H1 (cell line): Measurements from ENCODE around the gene ADSS2. TPM values are rescaled to one million over a fixed set of nuclear protein-coding genes. Genes with fewer than 3 reads are reported as not detected.
A peak's percentile ranks its signal among the peaks of the same experiment; 100 is the strongest.

Source experiments
- CTCF ChIA-PET: fragments of 300-600 bp; sonication (Branson Sonifier 250); formaldehyde crosslinking; loops from one replicate; lab custom pipeline; 2021; ENCODE audit not compliant: partially characterized antibody; lab: Charles Lee
- POLR2A ChIA-PET: fragments of 300-600 bp; sonication (Branson Sonifier 250); formaldehyde crosslinking; loops from one replicate; lab custom pipeline; 2021; ENCODE audit warnings: inconsistent platforms; ENCODE audit not compliant: partially characterized antibody; lab: Charles Lee
- DNase-seq, 2 experiments: peaks; one replicate each; pipeline versions ENCODE4 v3.0.0 to v3.0.0-alpha.2; 2010 to 2022; ENCODE audit warnings: low spot score in 2 of 2, low read depth in 1 of 2, mixed read lengths in 1 of 2
- FAIRE-seq: peaks from 2 replicates; lab custom pipeline; 2011; peaks lifted over from hg19 to GRCh38; lab: Jason Lieb, UNC
- H2AFZ ChIP-seq: 2 replicates; pipeline ENCODE4 v1.8.1; 2012; ENCODE audit warnings: low read length, inconsistent platforms
- H2AK5ac ChIP-seq: 2 replicates; pipeline ENCODE4 v1.6.1; 2013; ENCODE audit warnings: low read depth, low read length
- H2BK120ac ChIP-seq: replicated peaks from 2 replicates; pipeline ENCODE3; 2013; ENCODE audit warnings: low read depth, low read length, inconsistent platforms
- H2BK12ac ChIP-seq: 2 replicates; pipeline ENCODE4 v1.6.1; 2013; ENCODE audit warnings: low read depth, low read length
- H2BK15ac ChIP-seq: 2 replicates; pipeline ENCODE4 v1.6.1; 2013; ENCODE audit warnings: low read length
- H2BK20ac ChIP-seq: 2 replicates; pipeline ENCODE4 v1.6.1; 2013; ENCODE audit warnings: low read length
- H2BK5ac ChIP-seq: 2 replicates; pipeline ENCODE4 v1.6.1; 2013; ENCODE audit warnings: low read depth, low read length
- H3K14ac ChIP-seq: 2 replicates; pipeline ENCODE4 v1.6.1; 2013; ENCODE audit warnings: inconsistent platforms; ENCODE audit not compliant: insufficient read length
- H3K18ac ChIP-seq: 2 replicates; pipeline ENCODE4 v1.6.1; 2013; ENCODE audit warnings: low read length; ENCODE audit errors: extremely low read depth
- H3K23ac ChIP-seq: 2 replicates; pipeline ENCODE4 v1.6.1; 2013; ENCODE audit warnings: inconsistent platforms; ENCODE audit not compliant: insufficient read length
- H3K23me2 ChIP-seq: 2 replicates; pipeline ENCODE4 v1.6.1; 2013; ENCODE audit warnings: low read depth, low read length
- H3K27ac ChIP-seq: 2 replicates; pipeline ENCODE4 v1.6.1; 2011; ENCODE audit warnings: low read depth, low read length, inconsistent platforms
- H3K27me3 ChIP-seq, 4 experiments: replicated peaks in 1 of 4; 1 replicate in 1 of 4; 2 replicates in 3 of 4; pipeline versions ENCODE4 v1.6.1 to v1.8.1; 2011 to 2013; ENCODE audit warnings: low read length in 3 of 4, mild to moderate bottlenecking in 3 of 4, inconsistent platforms in 2 of 4, mixed read lengths in 2 of 4, moderate library complexity in 1 of 4; ENCODE audit not compliant: control insufficient read depth in 3 of 4, insufficient read depth in 3 of 4; ENCODE audit errors: extremely low read depth in 1 of 4
- H3K36me3 ChIP-seq, 4 experiments: 2 replicates each; pipeline versions ENCODE4 v1.6.1 to v1.8.1; 2011 to 2013; ENCODE audit warnings: mild to moderate bottlenecking in 4 of 4, low read length in 3 of 4, moderate library complexity in 2 of 4, control low read depth in 1 of 4, inconsistent platforms in 1 of 4; ENCODE audit not compliant: insufficient read depth in 4 of 4, control insufficient read depth in 2 of 4
- H3K4ac ChIP-seq: replicated peaks from 2 replicates; pipeline ENCODE3; 2013; ENCODE audit warnings: low read length, low read depth, mixed read lengths, inconsistent platforms; ENCODE audit not compliant: insufficient read length
- H3K4me1 ChIP-seq, 4 experiments: replicated peaks in 1 of 4; 1 replicate in 1 of 4; 2 replicates in 3 of 4; pipeline versions ENCODE4 v1.6.1 to v1.8.1; 2011 to 2013; ENCODE audit warnings: low read length in 3 of 4, inconsistent platforms in 2 of 4, mixed read lengths in 1 of 4; ENCODE audit not compliant: insufficient read depth in 4 of 4, control insufficient read depth in 3 of 4
- H3K4me2 ChIP-seq, 2 experiments: 2 replicates each; pipeline versions ENCODE4 v1.6.1 to v1.8.1; 2011 to 2013; ENCODE audit warnings: low read depth in 2 of 2, low read length in 2 of 2, control low read depth in 1 of 2, inconsistent platforms in 1 of 2, mild to moderate bottlenecking in 1 of 2; ENCODE audit not compliant: insufficient read depth in 1 of 2
- H3K4me3 ChIP-seq, 4 experiments: fragments of 200-600, 300-600 bp in 1 of 4; sonication (generic), shearing (Covaris generic), sonication (Bioruptor Twin) in 1 of 4; 2 replicates each; pipeline versions ENCODE4 v1.5.1 to v1.8.1; 2011 to 2016; ENCODE audit warnings: low read length in 4 of 4, low read depth in 3 of 4, control low read depth in 2 of 4, inconsistent platforms in 2 of 4, mild to moderate bottlenecking in 2 of 4, mixed read lengths in 1 of 4, moderate library complexity in 1 of 4; ENCODE audit not compliant: insufficient read depth in 2 of 4; ENCODE audit errors: extremely low read depth in 1 of 4
- H3K56ac ChIP-seq: replicated peaks from 2 replicates; pipeline ENCODE3; 2013; ENCODE audit warnings: low read depth, mild to moderate bottlenecking, mixed read lengths, low read length, inconsistent platforms; ENCODE audit not compliant: insufficient read length
- H3K79me1 ChIP-seq: 2 replicates; pipeline ENCODE4 v1.6.1; 2013; ENCODE audit warnings: low read depth, low read length, control low read depth
- H3K79me2 ChIP-seq, 2 experiments: 2 replicates each; pipeline versions ENCODE4 v1.6.1 to v1.8.1; 2012 to 2013; ENCODE audit warnings: low read length in 2 of 2, mild to moderate bottlenecking in 2 of 2, inconsistent platforms in 1 of 2; ENCODE audit not compliant: insufficient read depth in 2 of 2, control insufficient read depth in 1 of 2
- H3K9ac ChIP-seq, 4 experiments: replicated peaks in 1 of 4; 1 replicate in 1 of 4; 2 replicates in 3 of 4; pipeline versions ENCODE4 v1.6.1 to v1.8.1; 2011 to 2013; ENCODE audit warnings: low read depth in 3 of 4, low read length in 3 of 4, control low read depth in 2 of 4, mild to moderate bottlenecking in 2 of 4, moderate library complexity in 2 of 4, inconsistent platforms in 1 of 4; ENCODE audit errors: extremely low read depth in 1 of 4
- H3K9me3 ChIP-seq, 2 experiments: 2 replicates each; pipeline versions ENCODE4 v1.6.1 to v1.8.1; 2012 to 2013; ENCODE audit warnings: mild to moderate bottlenecking in 2 of 2, moderate library complexity in 2 of 2, control low read depth in 1 of 2, inconsistent platforms in 1 of 2, low read depth in 1 of 2, low read length in 1 of 2, mixed read lengths in 1 of 2; ENCODE audit not compliant: insufficient read depth in 2 of 2
- H4K20me1 ChIP-seq, 2 experiments: replicated peaks in 1 of 2; 2 replicates each; pipeline versions ENCODE3 to v1.8.1; 2011 to 2013; ENCODE audit warnings: inconsistent platforms in 2 of 2, low read length in 2 of 2, mild to moderate bottlenecking in 1 of 2; ENCODE audit not compliant: insufficient read depth in 2 of 2, control insufficient read depth in 1 of 2
- H4K5ac ChIP-seq: 2 replicates; pipeline ENCODE4 v1.6.1; 2013; ENCODE audit warnings: low read length, low read depth, mixed read lengths, inconsistent platforms; ENCODE audit not compliant: insufficient read length
- H4K8ac ChIP-seq: 2 replicates; pipeline ENCODE4 v1.8.0; 2013; ENCODE audit warnings: mild to moderate bottlenecking, moderate library complexity, low read length, inconsistent platforms; ENCODE audit not compliant: insufficient read depth; ENCODE audit errors: extremely low read depth
- H4K91ac ChIP-seq: replicated peaks from 2 replicates; pipeline ENCODE3; 2013; ENCODE audit warnings: low read length, mixed read lengths, inconsistent platforms; ENCODE audit not compliant: insufficient read length
- ASH2L ChIP-seq: fragments of 200-600, 300-600 bp; sonication (generic); IDR thresholded peaks from one replicate; pipeline ENCODE4 v1.7.1; 2017; ENCODE audit warnings: low read length
- JUN ChIP-seq: IDR thresholded peaks from 2 replicates; pipeline ENCODE4 v1.6.1; 2011; ENCODE audit warnings: low read depth, mild to moderate bottlenecking, improper control_type of control experiment, low read length
- POU5F1 ChIP-seq: IDR thresholded peaks from 2 replicates; pipeline ENCODE4 v1.6.1; 2011; ENCODE audit warnings: low read depth, mild to moderate bottlenecking, low read length, moderate library complexity
- TAF7 ChIP-seq: optimal IDR thresholded peaks from 2 replicates; pipeline ENCODE3; 2011; ENCODE audit warnings: low read depth, mild to moderate bottlenecking, inconsistent platforms, low read length, moderate library complexity, borderline replicate concordance
- TEAD4 ChIP-seq: IDR thresholded peaks from 2 replicates; pipeline ENCODE4 v1.6.1; 2012; ENCODE audit warnings: low read depth, low read length, inconsistent platforms, mixed read lengths
- WGBS, 2 experiments: shearing (Covaris generic) in 1 of 2; methylation state at CpG; one replicate each; pipeline versions ENCODE4 v1.1.6 to v1.1.7; 2013 to 2015; ENCODE audit warnings: low lambda C conversion rate in 2 of 2, mixed read lengths in 2 of 2, inconsistent platforms in 1 of 2, low coverage in 1 of 2, missing lambda C conversion rate in 1 of 2; ENCODE audit not compliant: insufficient replicate concordance in 2 of 2, insufficient coverage in 1 of 2, insufficient read length in 1 of 2; ENCODE audit errors: extremely low coverage in 1 of 2, missing lambda C conversion rate in 1 of 2; 5-methylcytosine and 5-hydroxymethylcytosine counted together
- polyA plus RNA-seq, 7 experiments: library from polyadenylated mRNA; depleted of rRNA in 3 of 7; stranded (reverse) in 5 of 7; unstranded in 2 of 7; fragments of >200 nt in 5 of 7; fragments of 200-250 nt in 2 of 7; gene quantifications; 1 replicate in 5 of 7; 2 replicates in 1 of 7; 4 replicates in 1 of 7; pipeline versions ENCODE4 v1.2.1 to v1.2.3, GENCODE V29; 2011 to 2013; ENCODE audit warnings: missing spikeins in 2 of 7, mixed read lengths in 2 of 7
- total RNA-seq: library from RNA; stranded (reverse); fragmentation: NEBNext Ultra II Directional; extraction: Animal tissue kit (Norgen Biotek cat#: 25700); gene quantifications from 2 replicates; pipeline ENCODE4 v1.2.1, GENCODE V29; 2021

Gene ADSS2
- total and polyA plus RNA-seq, 2 of the 8 experiments (the other 6 are each of a cell fraction or from before 2014, with no cell fraction given): 29.8 to 108 TPM

DNA sequence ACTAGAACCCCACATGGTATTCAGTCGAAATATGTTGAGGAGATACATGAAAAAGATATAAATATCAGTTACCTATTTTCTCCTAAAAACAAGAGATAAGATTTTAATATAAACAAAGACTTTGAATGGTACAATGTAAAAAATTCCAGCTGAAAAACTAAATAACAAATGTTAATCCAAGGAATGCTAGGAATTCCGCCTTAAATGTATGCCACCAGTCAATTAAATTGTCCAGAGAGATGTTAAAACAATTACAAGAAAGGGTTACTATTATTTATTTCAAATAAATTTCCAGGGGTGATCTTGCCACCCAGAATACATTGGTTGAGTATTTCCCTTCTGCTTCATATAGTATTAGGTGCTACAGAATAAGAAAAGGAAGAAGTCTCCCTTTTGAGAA lies 4.2 kb downstream of the ADSS2 start:
- H3K9ac ChIP-seq: no peak overlapping the region
- no peak overlapping the region for H4K8ac ChIP-seq
- 57% methylated on average over 2 of the region's 2 CpGs; no CpG with 5 or more reads in 1 of the 2 experiments for WGBS, 2 experiments
- no peak overlapping the region for H2BK15ac ChIP-seq
- H2BK20ac ChIP-seq: no peak overlapping the region
- H3K36me3 ChIP-seq: peaks cover 0 to 14% (median 0%) of the 10 kb centered on the region in 4 experiments; a peak in 1 of 8 replicates
- H4K5ac ChIP-seq: no peak overlapping the region
- no peak overlapping the region for H3K4ac ChIP-seq
- peaks cover 0 to 6% of the 10 kb centered on the region in 2 experiments for H4K20me1 ChIP-seq
- CTCF ChIA-PET: no interaction called here
- H3K18ac ChIP-seq: no peak overlapping the region
- POLR2A ChIA-PET: interaction anchor here (0.6 to 1.5 kb wide), 3 partner anchors 13 to 427 kb away, joined by 3 read pairs; no protein-coding TSS in a partner anchor
- peak overlapping the region in 1 of 2 experiments; percentile 0; a peak in 2 of 4 replicates for H3K4me2 ChIP-seq
- H2BK5ac ChIP-seq: no peak overlapping the region
- H4K91ac ChIP-seq: peak overlapping the region; percentile 50
- no peak overlapping the region for H2AK5ac ChIP-seq
- no peak overlapping the region for H2AFZ ChIP-seq
- no peak for FAIRE-seq
- peak overlapping the region in 1 of 4 experiments; percentile 88; a peak in 1 of 8 replicates for H3K4me3 ChIP-seq
- H3K79me2 ChIP-seq: peaks cover 14 to 85% of the 10 kb centered on the region in 2 experiments
- peaks cover 2% of the 10 kb centered on the region; the same call in 1 of the 2 replicates for H3K23me2 ChIP-seq
- no peak overlapping the region for H3K14ac ChIP-seq
- H3K27me3 ChIP-seq: no peaks in the 10 kb centered on the region
- no peak overlapping the region for H3K56ac ChIP-seq
- H3K4me1 ChIP-seq: peaks cover 3 to 25% (median 17%) of the 10 kb centered on the region in 4 experiments; a peak in 5 of 7 replicates
- H3K79me1 ChIP-seq: no peaks in the 10 kb centered on the region
- no peak overlapping the region for H2BK12ac ChIP-seq
- H3K27ac ChIP-seq: no peak overlapping the region
- H2BK120ac ChIP-seq: no peak overlapping the region
- no peak for DNase-seq
- H3K9me3 ChIP-seq: no peaks in the 10 kb centered on the region
- H3K23ac ChIP-seq: no peak overlapping the region
- TF ChIP-seq ASH2L (no peak), JUN (no peak), TAF7 (no peak), TEAD4 (peak; percentile 85), POU5F1 (no peak)
